Gastroesophageal sphincter (tissue), 3 donors: ENCODE data around the gene CRYL1.

Source experiments
- CTCF ChIP-seq, 4 experiments: fragments of 200-600 bp in 2 of 4; fragments of 450-650 bp in 2 of 4; sonication (generic) in 1 of 4; IDR thresholded peaks; one replicate each; pipeline ENCODE4 v1.5.1; 2017 to 2019; ENCODE audit warnings: antibody characterized with exemption in 4 of 4, mild to moderate bottlenecking in 2 of 4, moderate library complexity in 2 of 4
- EP300 ChIP-seq: sonication (generic); formaldehyde crosslinking; IDR thresholded peaks from one replicate; pipeline ENCODE4 v1.6.1; 2017; ENCODE audit warnings: antibody characterized with exemption, mild to moderate bottlenecking
- POLR2A ChIP-seq, 2 donors: fragments of 450-650 bp; IDR thresholded peaks; one replicate each; pipeline ENCODE4 v1.6.1; 2017; ENCODE audit warnings: antibody characterized with exemption in 2 of 2, mild to moderate bottlenecking in 2 of 2, moderate library complexity in 1 of 2

- TF ChIP-seq CTCF (IDR thresholded peaks at IDR 0.05) (no peak), POLR2A (IDR thresholded peaks at IDR 0.05) (no peak), EP300 (no peak)
Observed at GRCh38 chr13:20558982-20559381, 33.3 kb upstream of the CRYL1 start.
